ENCODE measurements around the gene CCDC13. TPM values are rescaled to one million over a fixed set of nuclear protein-coding genes. Genes with fewer than 3 reads are reported as not detected.
A peak's percentile ranks its signal among the peaks of the same experiment; 100 is the strongest.

CCDC13 gene
- polyA plus RNA-seq, 1 experiment, result 0.18 TPM

GRCh38 chr3:42762046-42762724 is 10.9 kb downstream of the CCDC13 start:
- H3K27me3 ChIP-seq (ENCODE audit: control insufficient read depth, insufficient read depth, low read length), result peaks cover 11% of the 10 kb centered on the region; the same call in 1 of the 2 replicates
- ChIA-PET CTCF (interaction anchor here (1.1 to 3.5 kb wide), 4 partner anchors 10 to 17 kb away, joined by 3 to 11 read pairs (median 6); no protein-coding TSS in a partner anchor), POLR2A (no interaction called here)
- DNase-seq (ENCODE audit: low read depth), result no peak
- H3K36me3 ChIP-seq (ENCODE audit: control insufficient read depth, insufficient read depth, low read length), result no peaks in the 10 kb centered on the region
- TF ChIP-seq CTCF (IDR thresholded peaks at IDR 0.05; ENCODE audit: insufficient read depth, low read depth, low read length), result no peak
- no peak overlapping the region for H3K4me3 ChIP-seq (ENCODE audit: low read depth, low read length)

- Histone ChIP-seq H3K4me3 (ENCODE audit: low read depth, low read length) (no peak overlapping the region), H3K36me3 (ENCODE audit: control insufficient read depth, insufficient read depth, low read length) (no peaks in the 10 kb centered on the region), H3K27me3 (ENCODE audit: control insufficient read depth, insufficient read depth, low read length) (peaks cover 7% of the 10 kb centered on the region; the same call in 1 of the 2 replicates)
- ChIA-PET POLR2A (no interaction called here), CTCF (interaction anchor here (0.7 to 2.2 kb wide), 3 partner anchors 9 to 106 kb away, joined by 3 to 10 read pairs (median 5); no protein-coding TSS in a partner anchor)
- no peak for DNase-seq (ENCODE audit: low read depth)
- no peak for TF ChIP-seq CTCF (IDR thresholded peaks at IDR 0.05; ENCODE audit: insufficient read depth, low read depth, low read length)
These were observed 14.9 kb downstream of the CCDC13 start for GRCh38 chr3:42758126-42758525.

- H3K36me3 ChIP-seq (ENCODE audit: control insufficient read depth, insufficient read depth, low read length), result no peaks in the 10 kb centered on the region
- DNase-seq (ENCODE audit: low read depth), result no peak
- no peak overlapping the region for H3K4me3 ChIP-seq (ENCODE audit: low read depth, low read length)
- ChIA-PET CTCF (interaction anchor here (0.7 to 2.2 kb wide), 4 partner anchors 12 to 255 kb away, joined by 3 to 10 read pairs (median 4); no protein-coding TSS in a partner anchor), POLR2A (no interaction called here)
- H3K27me3 ChIP-seq (ENCODE audit: control insufficient read depth, insufficient read depth, low read length), result peaks cover 7% of the 10 kb centered on the region; the same call in 1 of the 2 replicates
- no peak for TF ChIP-seq CTCF (IDR thresholded peaks at IDR 0.05; ENCODE audit: insufficient read depth, low read depth, low read length)
These were observed 16.3 kb downstream of the CCDC13 start for GRCh38 chr3:42756681-42757213.

- POLR2A ChIA-PET, result no interaction called here
- CTCF ChIA-PET, result interaction anchor here (0.8 to 3.4 kb wide), 11 partner anchors 8 to 280 kb away, joined by 3 to 30 read pairs (median 3); no protein-coding TSS in a partner anchor
- Histone ChIP-seq H3K4me3 (ENCODE audit: low read depth, low read length) (no peak overlapping the region), H3K27me3 (ENCODE audit: control insufficient read depth, insufficient read depth, low read length) (peaks cover 7% of the 10 kb centered on the region; the same call in 1 of the 2 replicates), H3K36me3 (ENCODE audit: control insufficient read depth, insufficient read depth, low read length) (no peaks in the 10 kb centered on the region)
- no peak for DNase-seq (ENCODE audit: low read depth)
- TF ChIP-seq CTCF (IDR thresholded peaks at IDR 0.05; ENCODE audit: insufficient read depth, low read depth, low read length), result peak; percentile 76
These were observed 17.1 kb downstream of the CCDC13 start for GRCh38 chr3:42755681-42756578.

Measured in BJ (cell line).